HG02870 (cell line): Measurements from ENCODE around the gene DCDC1.

Experiments
- ATAC-seq: cut with Tn5 transposase; IDR thresholded peaks from one replicate; pipeline ENCODE4 v1.9.1; 2021; ENCODE audit warnings: mild to moderate bottlenecking, moderate library complexity; ENCODE audit not compliant: unreplicated experiment

Gene DCDC1

DNA sequence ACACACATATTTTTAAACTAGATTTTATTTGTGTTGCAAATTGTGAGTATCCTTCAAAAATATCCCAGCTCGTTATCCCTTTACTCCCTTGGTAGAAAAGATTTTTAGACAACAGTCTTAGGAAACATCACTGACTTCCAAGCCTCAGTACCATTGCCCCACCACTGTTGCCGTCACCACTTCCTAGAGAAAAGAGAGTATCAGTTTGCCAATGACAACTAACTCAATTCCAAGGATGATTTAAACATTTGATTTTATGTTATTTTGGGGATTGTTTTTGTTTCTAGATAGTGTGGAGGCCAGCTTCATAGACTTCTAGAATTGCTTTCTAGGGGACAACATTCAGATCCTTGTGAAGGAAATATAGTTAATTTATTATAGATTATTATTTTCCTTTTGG is 509.4 kb downstream of the DCDC1 start:
- no peak for ATAC-seq

DNA sequence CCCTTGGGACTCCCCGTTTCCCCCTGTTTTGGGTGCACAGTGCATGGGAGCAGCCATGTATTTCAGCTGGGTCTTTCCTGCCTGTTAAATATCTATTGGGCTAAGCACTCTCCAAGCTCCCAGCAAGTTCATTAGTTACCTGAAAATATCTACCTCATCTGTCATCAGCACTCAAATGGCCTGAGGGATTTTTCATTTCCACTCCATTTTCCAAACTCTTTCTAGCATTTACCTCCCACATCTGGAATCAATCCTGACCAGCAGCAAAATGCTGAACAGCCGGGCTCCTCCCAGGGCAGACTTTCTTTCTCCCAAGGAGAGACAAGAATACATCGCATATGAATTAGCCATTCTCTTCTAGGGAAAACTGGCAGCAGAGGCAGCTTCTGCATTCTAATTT is 509.9 kb downstream of the DCDC1 start:
- no peak for ATAC-seq

DNA sequence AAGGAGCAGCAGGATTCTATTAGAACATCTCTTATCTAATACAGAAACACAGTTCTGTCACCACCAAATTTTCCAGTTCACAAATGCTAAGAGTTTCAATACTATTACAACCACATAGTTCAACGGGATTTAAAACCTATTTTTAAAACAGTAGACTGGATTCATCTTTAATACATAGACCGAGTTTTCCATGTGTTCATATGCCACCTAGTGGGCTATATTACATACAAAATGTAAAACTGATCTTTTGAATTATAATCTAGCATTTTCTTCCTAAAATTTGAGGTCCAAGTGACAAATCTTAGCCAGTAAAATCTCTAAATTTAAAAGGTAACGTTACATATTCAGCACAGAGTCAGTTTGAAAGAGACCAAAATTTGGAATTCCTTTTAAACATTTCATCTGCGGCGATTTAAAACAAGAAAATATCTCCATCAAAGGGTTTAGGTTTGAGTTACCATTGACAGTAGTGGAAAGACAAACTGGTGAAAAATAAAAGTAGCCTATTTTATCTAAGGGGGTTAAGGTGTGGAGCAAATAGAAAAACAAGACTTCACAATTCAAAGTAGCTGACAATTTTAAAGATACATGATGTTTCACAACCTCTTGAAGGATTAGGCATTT is 514.0 kb downstream of the DCDC1 start:
- ATAC-seq: no peak

DNA sequence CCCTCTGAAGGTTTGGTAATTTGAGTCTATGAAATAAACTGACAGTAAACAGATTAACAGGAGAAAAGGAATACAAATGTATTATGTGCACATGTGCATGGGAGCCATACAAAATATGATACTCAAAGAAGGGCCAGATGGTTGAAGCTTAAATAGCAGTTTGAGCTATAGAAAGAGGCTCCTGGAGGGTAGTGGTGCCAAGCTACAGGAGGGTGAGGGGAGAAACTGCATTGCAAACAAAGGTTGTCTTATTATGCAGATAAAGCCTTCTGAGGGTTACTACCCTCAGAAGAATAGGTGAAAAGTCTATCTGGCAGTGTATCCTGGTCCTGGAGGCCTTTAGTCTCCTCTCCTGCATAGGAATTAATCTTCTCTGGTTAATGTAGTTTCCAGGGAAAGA is 516.1 kb downstream of the DCDC1 start:
- ATAC-seq: no peak

DNA sequence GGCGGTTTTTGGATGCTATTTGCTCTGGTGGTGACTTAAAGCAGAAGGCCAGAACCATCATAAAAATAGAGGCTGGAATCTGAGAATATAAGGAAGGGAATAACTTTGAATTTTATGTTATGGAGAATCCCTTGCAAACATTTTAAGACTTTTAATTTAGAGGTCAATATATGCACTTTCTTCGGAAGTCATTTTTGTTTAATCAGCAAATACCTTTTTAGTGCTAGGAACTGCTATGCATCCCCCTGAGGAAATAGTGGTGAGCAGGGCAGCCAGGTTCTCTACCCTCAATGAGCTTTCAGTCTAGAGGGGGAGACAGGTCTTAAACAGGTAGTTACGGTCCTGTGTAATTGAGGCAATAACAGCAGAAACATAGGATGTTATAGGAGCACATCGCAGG is 516.9 kb downstream of the DCDC1 start:
- no peak for ATAC-seq

DNA sequence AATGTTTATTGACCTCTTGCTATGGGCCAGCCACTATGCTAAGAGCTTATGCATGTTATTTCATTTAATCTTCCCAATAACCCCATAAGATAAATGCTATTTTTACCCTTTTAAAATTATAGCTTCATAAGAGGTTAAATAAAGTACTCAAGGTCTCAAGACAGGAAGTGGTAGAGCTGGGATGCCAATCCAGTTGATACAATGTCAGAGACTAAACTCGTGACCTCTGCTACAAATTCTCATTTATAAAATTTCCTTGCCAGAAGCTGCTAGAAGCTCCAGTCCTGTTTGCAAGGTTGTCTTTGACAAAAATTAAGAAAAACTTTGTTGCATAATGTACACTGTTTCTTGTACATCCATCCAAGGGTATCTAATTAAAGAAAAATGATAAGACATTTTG is 517.4 kb downstream of the DCDC1 start:
- ATAC-seq: no peak

DNA sequence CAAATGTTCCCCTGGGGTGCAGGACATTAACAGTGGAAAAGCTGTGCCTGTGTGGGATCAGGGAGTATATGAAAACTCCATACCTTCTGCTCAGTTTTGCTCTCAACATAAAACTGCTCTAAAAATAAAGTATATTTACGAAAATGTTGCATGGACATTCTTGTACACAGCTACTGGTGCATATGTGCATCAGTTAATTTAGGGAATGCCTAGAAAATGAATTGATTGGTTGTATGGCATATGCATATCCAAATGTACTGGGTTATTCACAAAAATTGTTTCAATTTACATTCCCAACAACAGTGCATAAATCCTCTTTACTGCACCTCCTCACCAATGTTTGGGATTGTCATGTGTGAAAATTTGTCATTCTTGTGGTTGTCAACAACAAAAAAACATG is 532.3 kb downstream of the DCDC1 start:
- no peak for ATAC-seq

DNA sequence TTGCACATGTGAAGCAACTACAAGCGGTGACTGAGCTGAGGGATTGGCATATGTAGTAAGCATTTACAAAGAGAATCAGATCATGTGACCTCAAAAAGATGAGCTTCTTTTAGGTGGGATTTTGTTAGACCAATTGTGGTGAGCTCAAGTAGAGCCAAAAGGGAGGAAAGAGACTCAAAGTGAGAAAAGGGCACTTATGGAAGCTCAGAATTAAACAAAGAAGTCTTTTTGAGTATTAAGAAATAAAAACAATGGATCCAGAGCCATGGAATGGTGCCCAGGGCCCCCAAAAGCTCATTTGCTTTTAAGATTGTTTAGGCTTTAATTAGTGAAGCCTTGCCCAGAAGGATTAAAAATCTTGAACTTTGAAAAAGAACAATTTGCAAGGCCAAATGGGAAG is 536.7 kb downstream of the DCDC1 start:
- no peak for ATAC-seq

DNA sequence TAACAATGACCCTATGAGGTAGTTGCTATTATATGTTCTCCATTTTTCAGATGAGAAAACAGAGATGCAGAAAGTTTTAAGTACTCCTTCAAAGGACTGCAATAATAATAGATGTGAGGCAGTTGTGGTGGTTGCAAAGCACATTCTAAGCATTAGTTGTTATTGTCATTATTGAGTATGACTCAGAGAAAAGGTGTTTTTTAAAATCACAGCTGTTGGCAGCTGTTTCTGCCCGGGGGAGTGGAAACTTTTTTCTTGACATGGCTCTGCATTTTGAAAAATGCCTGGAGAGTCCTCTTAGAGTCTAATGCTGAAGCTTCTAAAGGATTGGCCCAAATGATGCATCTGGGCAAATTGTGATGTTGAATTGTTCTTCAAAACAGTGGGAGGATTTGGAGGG is 538.9 kb downstream of the DCDC1 start:
- ATAC-seq: no peak

DNA sequence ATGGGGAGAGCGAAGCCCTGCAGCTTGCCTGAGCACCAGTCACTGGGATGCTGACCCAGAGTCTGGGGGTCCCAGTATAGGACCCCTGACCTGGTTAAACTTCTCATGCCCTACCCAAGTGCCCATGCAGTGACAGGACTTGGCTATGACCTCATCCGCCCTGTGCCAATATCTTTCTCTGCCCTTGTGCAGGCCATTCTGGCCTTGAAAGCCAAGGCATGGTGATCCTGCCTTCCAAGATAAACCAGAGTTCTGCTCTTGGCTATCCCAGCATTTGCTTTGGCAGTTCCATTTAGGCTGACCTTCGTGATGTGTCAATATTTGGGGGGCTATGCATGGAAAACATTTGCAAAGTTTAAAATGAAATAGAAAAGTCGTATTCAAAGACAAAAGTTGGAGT is 542.6 kb downstream of the DCDC1 start:
- ATAC-seq: no peak

DNA sequence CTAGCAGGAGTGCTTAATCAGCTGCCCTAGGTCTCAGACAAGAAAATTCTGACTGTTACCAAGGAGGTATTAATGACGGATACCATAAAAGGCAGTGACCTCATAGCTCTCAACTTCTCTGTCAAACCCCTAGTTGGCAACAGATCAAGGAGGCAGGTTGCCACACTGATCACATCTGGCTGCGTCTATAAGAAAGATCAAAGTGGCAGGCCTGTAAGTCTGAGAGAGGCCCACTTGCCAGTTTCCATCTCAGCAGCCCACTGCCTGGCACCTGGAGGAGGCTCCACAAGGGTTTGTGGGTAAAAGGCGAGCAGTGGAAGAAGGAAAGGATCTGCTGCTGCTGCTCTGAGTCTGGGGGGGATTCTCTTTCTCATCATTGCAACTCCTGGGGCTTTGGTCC is 543.8 kb downstream of the DCDC1 start:
- no peak for ATAC-seq

DNA sequence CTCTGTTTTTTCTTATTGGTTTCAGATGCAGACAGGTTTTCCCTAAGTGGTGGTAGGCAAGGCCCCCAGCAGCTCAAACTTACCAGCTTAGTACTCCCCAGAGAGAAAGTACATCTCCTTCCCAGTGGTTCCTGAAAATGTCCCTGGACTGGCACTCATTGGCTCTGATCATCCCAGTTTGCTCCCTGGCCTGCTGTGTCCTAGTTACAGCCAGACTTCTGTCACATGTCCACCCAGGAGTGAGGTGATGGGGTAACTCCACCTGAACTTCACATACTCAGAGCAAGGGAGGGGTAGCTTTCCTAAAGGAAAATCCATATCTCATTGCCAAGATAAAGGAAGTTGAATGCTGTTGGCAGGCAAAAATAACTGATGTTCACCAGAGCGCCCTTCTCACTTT is 546.4 kb downstream of the DCDC1 start:
- ATAC-seq: no peak

DNA sequence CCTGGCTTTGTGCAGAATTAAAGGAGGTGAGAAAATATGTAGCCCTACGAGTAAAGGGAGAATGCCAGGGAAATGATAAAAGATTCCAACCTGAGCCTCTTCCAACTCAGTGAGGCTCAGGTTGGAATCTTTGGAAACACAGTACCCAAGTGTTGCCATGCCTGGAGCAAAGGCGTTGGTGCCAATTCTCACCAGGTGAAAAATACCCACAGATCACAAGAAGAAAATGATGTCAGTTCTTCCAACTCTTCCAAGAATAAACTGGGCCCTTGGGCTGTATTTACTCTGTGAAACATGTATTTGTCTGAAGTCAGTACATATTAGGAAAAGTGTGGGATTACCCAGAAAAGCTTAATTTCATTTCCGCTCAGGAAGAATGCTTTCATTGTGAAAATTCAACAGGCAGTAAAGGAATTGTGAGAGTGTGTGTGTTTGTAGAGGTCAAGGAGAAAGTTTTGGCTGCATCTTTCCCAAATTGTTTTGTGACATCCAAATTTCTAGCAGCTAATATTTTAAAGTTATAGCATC is 548.0 kb downstream of the DCDC1 start:
- no peak for ATAC-seq

DNA sequence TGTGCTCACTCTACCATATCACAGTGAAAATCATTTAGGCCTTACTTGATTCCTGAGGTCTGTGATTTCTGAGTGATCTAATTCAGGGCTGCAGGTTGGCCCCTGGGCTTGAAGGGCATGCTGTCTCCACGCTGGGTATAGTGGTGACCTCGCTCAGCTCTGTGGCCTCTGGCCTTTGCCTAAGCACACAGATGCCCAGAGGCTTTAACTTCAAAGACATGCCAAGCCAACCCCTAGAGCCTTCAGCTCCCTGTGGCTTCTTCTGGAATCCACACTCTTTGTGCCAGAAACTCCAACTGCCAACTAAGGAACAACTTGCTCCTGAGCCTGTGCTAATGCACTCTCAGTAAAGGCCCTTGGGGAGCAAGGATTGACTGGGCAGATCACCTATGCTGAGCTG is 550.8 kb downstream of the DCDC1 start:
- ATAC-seq: no peak

DNA sequence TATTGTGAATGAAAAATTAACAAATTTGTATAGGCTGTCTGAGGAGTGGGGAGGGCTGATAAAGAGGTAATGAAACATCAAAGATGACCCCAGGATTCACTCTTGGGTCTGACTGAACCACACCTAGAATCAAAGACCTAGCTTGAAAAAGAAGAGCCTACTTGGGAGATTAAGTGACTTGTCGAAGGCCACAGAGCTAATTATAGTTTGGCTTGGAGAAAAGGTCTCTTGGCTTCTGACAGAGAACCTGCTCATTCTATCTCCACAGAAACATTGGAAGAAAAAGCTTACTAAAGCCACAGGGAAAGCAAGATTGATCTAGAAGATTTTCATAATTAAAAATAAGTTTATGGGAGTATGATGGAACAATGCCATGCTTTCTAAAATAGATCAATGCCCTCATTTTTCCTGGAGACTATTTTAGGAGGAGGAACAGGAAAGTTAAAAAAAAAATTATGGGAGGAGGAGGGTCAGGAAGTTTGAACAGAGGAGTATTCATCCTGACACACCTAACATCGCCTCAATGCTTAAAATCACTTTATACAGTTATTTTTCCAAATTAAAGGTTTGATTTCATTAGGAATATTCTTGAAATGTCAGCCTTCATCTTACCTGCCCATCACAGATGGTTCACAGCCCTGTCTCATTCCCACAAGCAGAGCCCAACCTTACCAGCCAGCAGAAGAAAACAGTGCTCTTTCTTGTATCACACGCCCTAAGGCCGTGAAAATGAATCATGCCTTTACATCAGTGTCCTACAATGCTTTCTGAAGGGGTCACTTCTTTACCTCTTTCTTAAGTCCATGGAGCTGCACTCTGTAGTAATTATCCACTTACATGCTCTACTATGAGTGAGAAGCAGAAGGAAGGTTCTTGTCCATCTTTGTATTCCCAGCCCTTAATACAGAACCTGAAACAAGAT is 552.3 kb downstream of the DCDC1 start:
- no peak for ATAC-seq

DNA sequence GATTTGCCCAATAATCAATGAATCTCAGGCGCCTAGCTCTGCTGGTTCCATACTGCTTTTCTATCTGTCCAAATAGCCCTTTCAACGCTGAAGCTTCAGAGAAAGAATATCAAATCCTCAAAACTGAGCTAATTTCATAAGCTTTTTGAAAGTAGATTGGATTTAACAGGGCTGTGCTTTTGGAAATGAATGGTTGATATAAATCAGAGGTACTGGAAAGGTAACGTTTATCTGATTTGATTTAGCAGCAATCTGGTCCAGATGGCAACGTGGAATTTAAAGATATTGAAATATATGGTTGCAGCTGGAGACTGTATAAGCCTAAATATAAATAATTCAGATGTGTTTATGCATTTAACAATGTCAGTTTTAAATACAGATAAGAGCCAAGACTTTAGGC is 553.9 kb downstream of the DCDC1 start:
- ATAC-seq: no peak

DNA sequence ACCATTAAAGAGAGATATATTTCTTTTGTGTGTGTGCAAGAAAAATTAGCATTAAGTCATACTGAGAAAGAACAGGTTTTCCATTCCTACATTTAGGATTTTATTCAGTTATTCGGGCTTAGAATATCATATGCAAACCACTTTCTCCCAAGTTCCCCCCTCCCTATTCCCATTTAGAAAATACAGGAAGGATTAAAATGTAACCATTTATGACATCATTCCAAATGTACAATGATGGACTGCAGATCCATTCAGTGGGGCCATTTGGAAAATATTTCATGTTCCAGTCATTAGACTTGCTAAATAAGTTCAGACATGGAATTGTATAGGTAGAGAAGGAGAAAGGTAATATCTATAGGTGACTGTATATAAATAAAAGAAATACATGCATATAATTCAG is 554.8 kb downstream of the DCDC1 start:
- no peak for ATAC-seq
